GM18951 (cell line): ENCODE data around the gene PPM1H.

ENCODE experiments used
- POLR2A ChIP-seq: IDR thresholded peaks from 4 replicates; pipeline ENCODE4 v1.6.1; 2011; ENCODE audit warnings: mild to moderate bottlenecking; ENCODE audit not compliant: insufficient read length, insufficient read depth; ENCODE audit errors: extremely low read depth
- in situ Hi-C: fragments of 300-500 bp; cut with MboI; formaldehyde crosslinking; loops from one replicate; pipeline ENCODE4 v1.12.0; 2022; ENCODE audit warnings: low sequenced_read_pairs, mixed read lengths, inconsistent platforms; ENCODE audit not compliant: unreplicated experiment

Gene PPM1H

DNA sequence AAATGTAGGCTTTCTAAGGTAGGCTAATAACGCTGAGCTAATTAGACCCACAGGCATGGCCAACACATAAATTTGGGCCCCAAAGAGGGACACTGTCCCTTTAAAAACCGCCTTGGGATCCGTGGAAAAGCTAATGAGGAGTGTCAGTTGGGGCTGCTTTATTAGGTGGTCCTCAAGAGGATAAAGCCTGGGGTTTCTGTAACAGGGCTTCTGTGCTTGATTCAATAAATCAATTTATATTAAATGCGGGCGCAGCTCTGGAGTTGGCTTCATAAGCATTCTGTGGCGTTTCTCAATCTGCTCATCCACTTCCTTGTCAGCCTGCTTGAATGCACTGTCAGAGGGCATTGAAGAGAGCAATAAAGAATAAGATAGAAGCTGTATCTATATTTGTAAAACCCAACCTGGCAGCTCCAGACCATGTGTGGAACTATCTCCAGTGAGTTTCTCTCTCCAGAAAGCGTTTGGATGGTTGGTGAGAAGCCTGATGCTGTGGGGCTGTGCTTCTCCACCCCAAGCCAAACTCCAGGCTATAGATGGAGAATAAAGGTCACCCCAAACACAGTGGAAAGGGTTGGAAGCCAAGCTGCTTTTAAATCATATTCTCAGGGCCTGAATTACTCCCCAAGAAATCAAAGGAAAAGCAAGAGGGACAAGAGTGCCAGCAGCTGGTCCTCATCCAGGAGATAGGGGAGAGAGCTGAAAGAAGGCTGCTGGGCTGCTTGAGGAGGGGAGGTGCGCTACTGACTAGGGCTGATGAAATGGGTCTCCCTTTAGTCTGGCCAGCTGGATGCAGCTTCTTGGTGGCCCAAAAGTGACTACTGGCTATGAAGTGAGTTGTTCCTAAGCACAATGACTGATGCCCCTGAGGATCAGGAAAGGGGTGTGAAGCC, 222.0 kb downstream of the PPM1H start:
- in situ Hi-C loops, result no loop called here
- TF ChIP-seq POLR2A, result no peak

DNA sequence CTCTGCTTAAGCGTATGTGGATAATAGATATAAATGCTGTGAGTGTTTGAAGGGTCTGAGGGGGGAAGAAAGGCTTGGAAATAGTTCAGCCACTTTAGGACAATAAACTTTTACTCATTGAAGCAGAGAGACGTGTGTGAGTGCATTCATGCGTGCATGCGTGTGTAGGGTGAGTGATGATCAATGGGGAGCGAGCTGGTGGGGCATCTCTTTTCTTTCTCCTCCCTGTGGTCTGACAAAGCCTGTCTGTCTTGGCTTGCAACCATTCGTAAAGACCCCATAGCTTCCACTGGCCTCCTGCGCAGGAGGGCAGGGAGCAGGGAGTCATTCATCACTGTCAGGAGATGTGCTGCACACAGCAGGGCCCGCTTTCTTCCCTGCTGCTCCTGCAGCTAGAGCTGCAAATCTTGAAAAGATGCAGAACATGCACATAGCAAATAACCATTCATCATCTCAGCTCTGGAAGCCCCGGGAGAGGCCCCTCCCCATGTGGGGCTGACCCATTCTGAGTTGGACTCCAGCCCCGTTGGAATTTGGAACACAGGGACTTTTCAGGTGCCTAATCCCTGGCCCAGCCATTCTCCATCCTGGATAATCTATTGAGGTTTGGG, 223.2 kb downstream of the PPM1H start:
- in situ Hi-C loops, result no loop called here
- no peak for TF ChIP-seq POLR2A

DNA sequence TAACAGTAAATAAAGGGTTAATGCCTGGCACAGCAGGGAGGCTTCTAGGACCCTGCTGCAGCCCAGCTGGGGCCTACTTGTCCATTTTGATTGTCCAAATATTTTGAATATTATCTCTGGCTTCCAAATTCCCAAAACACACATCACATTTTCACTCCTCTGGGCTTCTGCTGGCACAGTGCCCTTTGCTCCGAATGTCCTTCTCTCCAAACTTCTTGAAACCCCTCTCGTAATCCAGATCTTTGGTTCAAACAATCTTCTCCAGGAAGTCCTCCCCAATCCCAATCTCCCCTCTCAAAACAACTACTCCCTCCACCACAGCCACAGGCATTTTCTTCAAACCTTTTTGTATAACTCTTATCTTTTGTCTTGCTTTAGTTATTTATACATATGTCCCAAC, 225.6 kb downstream of the PPM1H start:
- in situ Hi-C loops, result no loop called here
- no peak for TF ChIP-seq POLR2A

DNA sequence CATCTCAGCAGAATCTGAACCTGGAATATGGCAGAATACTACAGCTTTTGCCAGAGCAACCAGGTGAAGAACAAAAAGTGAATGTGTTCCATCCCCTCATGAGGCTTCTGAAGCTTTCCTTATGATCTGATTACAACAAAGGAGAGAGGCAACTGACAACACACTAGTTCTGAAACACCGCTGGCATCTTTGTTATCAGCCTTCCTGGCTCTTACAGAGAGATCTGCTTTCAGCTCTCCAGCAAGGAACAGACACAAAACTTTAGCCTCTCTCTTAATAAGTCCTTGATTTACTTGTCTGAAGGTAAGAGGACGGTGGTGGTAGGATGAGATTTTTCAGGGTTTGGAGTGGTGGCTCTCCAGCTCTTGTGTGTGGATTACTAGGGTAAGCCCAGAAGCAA, 227.0 kb downstream of the PPM1H start:
- no peak for TF ChIP-seq POLR2A
- in situ Hi-C loops, result no loop called here

DNA sequence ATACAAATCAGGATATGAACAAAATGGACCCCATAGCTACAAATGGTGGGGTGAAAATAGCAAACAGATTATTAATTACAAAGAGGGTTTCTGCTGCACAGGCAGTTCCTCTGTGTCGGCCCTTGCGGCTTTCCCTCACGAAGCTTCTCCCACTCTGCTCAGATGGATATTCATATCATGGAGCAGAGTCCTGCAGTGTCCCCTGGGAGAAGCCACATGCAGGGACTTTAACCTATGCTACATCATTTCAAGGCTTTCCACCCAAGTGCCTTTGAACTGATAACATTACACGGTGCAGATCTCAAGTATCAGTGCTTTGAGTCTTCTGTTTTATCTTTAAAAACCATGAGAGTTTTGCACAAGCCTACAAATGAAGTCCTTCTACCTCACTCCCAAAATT, 229.1 kb downstream of the PPM1H start:
- in situ Hi-C loops, result no loop called here

DNA sequence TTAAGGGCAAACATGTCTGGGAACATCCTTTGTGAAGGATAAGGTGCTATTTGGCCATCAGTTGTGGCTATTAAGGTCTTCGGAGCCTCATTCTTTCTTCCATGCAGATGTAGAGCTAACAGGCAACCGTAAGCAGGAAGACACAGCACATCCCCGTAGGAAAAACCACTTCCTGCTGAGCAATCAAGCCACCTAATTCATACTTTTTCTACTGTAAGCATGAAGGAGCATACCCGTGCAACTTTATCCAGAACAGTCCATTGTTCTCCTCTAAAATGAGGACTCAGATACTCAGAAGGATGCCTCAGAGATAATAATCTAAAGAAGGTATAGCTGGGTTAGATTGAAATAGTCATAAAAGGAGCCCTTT, 232.0 kb downstream of the PPM1H start:
- TF ChIP-seq POLR2A, result no peak
- in situ Hi-C loops, result no loop called here

More for the DNA sequence above, 229.1 kb downstream of the PPM1H start:
- TF ChIP-seq POLR2A, result no peak

DNA sequence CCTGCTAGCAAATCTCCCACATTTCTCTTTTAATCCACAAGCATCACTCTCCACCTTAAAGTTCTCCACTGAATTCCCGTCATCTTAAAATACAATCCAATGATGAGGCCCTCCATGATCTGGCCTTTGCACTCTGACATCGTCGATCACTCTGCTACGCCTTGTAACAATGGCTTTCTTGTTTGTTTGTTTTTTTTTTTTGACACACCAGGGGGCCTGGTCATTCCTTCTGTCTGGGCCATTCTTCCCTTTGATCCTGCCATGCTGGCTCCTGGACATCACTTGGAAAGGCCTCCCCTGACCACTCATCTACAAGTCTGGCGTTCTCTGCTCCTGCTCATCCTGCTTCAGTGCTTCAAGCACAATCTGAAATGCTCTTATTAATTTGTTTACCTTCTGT, 233.5 kb downstream of the PPM1H start:
- in situ Hi-C loops, result no loop called here
- TF ChIP-seq POLR2A, result no peak

DNA sequence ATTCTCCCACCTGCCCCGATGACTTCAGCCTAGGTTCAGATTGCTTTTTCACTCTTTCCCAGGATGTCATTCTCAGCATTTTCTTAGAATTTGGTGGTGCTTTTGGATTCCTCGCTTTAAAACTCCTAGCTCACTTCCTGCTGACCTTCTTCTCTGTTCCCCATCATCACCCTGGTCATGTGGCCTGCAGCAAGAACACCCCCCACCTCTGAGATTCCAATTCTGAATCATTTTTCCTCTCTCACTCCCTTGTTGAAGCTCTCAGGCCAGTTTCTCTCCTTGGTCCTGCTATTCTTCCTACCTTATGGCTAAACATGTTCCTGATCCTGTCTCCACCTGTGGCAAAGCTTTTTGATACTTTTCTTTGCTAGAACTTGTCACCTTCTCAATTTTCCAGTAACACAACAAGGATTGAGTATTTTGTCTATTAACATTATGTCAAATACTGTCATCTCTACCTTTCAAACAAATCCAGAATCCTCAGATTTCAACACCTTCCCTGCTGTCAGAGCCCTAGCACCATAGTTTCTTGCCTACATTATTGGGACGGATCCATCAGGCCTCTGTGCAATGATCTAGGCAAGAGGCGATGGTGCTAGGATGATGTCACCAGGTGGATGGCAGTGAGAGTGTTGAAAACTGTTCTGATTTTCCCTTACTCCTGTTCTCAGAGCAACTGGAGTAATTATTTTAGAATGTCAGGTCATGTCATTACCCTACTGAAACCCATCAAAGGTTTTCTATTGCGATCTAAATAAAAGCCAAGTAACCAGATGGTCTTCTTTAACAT, 234.7 kb downstream of the PPM1H start:
- in situ Hi-C loops, result no loop called here
- no peak for TF ChIP-seq POLR2A

DNA sequence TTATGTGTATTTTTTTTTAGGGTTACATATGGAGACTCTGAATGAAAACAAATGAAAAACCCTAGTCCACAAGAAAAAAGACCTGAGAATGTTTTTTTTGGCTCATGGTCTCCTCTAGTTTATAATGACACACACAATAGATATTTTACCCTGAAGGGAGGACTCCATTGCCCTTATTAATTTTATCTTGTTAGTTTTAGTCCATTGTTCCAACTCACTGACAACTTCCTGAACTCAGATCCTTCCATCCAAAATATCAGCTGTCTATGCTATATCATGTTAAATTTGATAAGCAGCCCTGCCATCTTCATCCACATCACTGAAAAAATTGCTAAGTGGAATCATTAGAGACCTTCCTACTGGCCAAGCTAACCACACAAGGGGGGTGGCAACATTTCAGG, 236.2 kb downstream of the PPM1H start:
- in situ Hi-C loops, result no loop called here
- TF ChIP-seq POLR2A, result no peak

DNA sequence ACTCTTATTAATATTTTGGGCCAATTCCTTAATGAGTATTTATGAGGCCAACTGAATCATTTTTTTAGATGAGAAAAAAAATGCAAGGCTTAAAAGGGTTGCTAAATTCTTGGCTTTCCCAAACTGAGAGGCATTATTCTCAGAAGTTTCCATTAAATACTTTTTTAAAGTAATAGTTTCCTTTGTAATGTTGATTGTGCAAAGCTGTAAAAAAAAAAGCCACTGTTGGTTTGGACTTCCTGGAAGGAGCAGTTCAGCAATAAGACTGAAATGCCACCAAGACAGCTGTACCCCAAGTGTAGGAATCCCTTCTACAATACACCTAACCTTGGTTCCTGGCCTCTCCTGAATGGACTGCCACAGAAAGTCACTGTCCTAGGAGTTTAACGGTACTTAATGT, 237.1 kb downstream of the PPM1H start:
- no peak for TF ChIP-seq POLR2A
- in situ Hi-C loops, result no loop called here

DNA sequence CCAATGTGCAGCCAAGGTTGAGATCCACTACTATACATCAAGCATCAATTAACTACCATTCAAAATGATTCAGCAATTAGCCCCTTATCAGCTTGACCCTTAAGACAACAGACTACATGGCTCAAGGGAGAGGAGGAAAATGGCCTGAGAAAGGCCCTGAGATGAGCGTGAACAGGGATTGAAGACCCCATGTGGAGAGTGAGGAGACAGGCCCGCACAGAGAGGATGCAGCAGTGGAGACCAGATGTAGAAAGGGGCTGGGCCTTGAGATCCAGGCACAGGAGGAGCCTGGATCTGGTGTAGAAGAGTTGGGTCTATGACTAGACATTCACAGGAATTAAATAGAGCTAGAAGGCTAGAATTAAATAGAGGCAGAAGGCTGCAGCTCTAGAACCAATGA, 239.3 kb downstream of the PPM1H start:
- no peak for TF ChIP-seq POLR2A
- in situ Hi-C loops, result no loop called here

DNA sequence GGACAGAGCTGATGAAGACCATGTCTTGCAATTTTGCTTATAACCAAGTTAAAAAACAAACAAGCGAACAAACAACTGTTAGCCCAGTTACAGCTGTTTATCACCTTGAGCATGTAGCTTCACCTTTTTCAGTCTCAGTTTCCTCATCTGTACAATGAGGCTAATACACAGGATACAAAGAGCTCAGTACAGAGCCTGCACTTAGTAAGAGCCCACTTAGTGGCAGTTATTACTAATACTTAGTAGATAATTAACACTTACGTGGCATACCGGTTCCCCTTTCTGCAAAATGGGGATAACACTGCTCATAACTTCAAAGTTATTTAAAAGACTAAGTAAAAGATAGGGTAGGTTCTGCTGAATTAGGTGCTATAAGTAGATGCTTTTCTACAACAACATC, 240.3 kb downstream of the PPM1H start:
- in situ Hi-C loops, result no loop called here
- TF ChIP-seq POLR2A, result no peak

DNA sequence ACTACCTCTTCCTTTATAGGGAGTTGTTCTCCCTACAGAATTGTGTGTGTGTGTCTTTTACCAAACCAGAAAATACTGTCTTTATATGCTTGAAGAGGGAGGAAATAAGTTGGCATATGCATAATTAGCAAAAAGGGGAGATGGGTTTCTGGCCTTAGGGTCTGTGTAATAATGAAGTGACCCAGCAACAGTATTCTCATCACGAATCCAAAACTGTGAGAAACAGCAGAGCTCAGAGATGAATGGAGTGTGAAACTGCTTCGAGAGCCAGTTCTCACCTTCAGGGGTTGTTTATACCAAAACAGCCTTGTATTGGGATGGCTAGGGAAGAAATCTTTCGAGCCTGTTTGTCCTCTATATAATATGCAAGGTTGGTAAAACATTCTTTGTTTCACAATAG, 240.8 kb downstream of the PPM1H start:
- in situ Hi-C loops, result no loop called here
- no peak for TF ChIP-seq POLR2A

DNA sequence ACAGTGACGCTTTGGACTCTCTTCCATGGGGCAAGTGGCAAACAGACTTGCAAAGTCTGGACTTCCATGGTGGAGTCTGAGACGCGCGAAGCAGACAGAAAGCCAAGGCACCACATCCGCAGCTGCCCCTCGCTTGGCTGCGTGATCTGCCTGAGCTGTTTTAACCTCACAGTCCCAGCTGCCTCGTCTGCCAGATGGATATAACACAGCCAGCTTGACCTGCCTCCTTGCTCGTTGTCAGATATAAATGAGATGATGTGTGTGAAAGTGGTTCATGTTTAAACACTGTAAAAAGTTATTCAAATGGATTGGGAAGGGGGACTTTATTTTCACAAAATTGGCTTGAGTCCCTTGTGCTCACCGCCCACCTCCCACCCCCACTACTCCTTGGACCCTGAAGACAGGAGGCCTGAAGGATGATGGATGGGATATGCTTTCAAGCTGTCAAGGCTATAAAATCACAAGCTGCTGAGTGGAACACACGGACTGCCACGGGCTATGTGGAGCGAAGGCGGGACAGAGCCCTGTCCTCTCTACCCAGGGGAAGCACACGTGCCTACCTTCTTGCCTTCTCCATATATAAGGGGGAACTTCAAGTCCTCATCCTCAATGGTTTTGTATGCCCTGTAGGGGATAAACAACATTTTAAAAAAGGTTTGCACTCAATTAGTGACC, 241.4 kb downstream of the PPM1H start:
- TF ChIP-seq POLR2A, result no peak
- in situ Hi-C loops, result no loop called here

DNA sequence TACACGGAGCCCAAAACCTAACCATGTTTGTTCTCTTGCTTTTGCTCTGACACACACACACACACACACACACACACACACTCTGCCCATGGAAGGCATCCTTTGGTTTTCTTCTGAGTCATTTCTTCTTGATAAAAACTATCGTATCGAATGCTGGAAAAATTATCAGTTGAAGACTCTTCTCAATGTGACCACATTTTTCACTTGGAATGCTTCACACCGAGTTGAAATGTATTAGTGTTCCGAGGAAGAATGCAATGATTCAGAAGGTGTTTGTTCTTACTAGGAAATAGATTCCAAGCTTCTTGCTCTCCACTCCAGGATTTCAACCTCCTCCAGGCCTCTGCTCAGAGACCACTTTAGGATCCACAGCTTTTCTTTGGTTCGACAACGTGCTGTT, 242.1 kb downstream of the PPM1H start:
- TF ChIP-seq POLR2A, result no peak
- in situ Hi-C loops, result no loop called here
